Heart left ventricle (tissue), 16 donors: Measurements from ENCODE around the gene EMD. TPM values are rescaled to one million over a fixed set of nuclear protein-coding genes. Genes with fewer than 3 reads are reported as not detected.
A peak's percentile ranks its signal among the peaks of the same experiment; 100 is the strongest.
"Not testable (repeated sequence)": the region's sequence is repeated elsewhere in the genome, so short reads cannot be mapped to it uniquely, and the experiment has no call there.

ENCODE experiments used
- ATAC-seq, 4 donors: fragments of 200-7000 bp; cut with Tn5 transposase; one replicate each; pipeline ENCODE4 v1.9.1; 2020 to 2022; ENCODE audit warnings: moderate library complexity in 4 of 4, mild to moderate bottlenecking in 3 of 4, moderate number of reproducible peaks in 1 of 4
- DNase-seq, 5 donors: peaks; one replicate each; pipeline ENCODE4 v3.0.0-alpha.2; 2020
- H3K27ac ChIP-seq, 12 donors: fragments of 200-600 bp; sonication (generic) in 4 of 12; one replicate each; pipeline versions ENCODE4 v1.5.0 to v1.8.0; 2016 to 2022; ENCODE audit warnings: mild to moderate bottlenecking in 2 of 12
- H3K27me3 ChIP-seq, 9 donors: fragments of 200-600 bp; sonication (generic) in 2 of 9; one replicate each; pipeline versions ENCODE4 v1.5.1 to v1.8.0; 2016 to 2022; ENCODE audit warnings: mild to moderate bottlenecking in 3 of 9
- H3K36me3 ChIP-seq, 9 donors: fragments of 200-600 bp; sonication (generic) in 2 of 9; one replicate each; pipeline versions ENCODE4 v1.5.0 to v1.8.0; 2018 to 2022; ENCODE audit warnings: mild to moderate bottlenecking in 2 of 9
- H3K4me1 ChIP-seq, 12 donors: fragments of 200-600 bp; sonication (generic) in 4 of 12; one replicate each; pipeline versions ENCODE4 v1.5.0 to v1.8.0; 2016 to 2022; ENCODE audit warnings: mild to moderate bottlenecking in 3 of 12
- H3K4me3 ChIP-seq, 12 donors: fragments of 200-600 bp; sonication (generic) in 4 of 12; one replicate each; pipeline versions ENCODE4 v1.5.0 to v1.8.0; 2017 to 2022; ENCODE audit warnings: mild to moderate bottlenecking in 9 of 12, moderate library complexity in 4 of 12
- H3K9me3 ChIP-seq, 12 donors: fragments of 200-600 bp; sonication (generic) in 4 of 12; one replicate each; pipeline versions ENCODE4 v1.5.0 to v1.8.0; 2016 to 2022; ENCODE audit warnings: mild to moderate bottlenecking in 1 of 12
- CTCF ChIP-seq, 12 donors: fragments of 200-600 bp; sonication (generic) in 4 of 12; IDR thresholded peaks; one replicate each; pipeline versions ENCODE4 v1.5.0 to v1.8.0; 2018 to 2022; ENCODE audit warnings: antibody characterized with exemption in 12 of 12, mild to moderate bottlenecking in 5 of 12
- POLR2A ChIP-seq, 2 donors: fragments of 450-650 bp; IDR thresholded peaks; one replicate each; pipeline ENCODE4 v1.6.1; 2017; ENCODE audit warnings: antibody characterized with exemption in 2 of 2, mild to moderate bottlenecking in 2 of 2, moderate library complexity in 2 of 2
- whole genome bisulfite sequencing, 4 donors: extraction: QIAGEN DNeasy Blood & Tissue Kit in 2 of 4; methylation state at CpG; one replicate each; pipeline versions ENCODE4 v1.1.5 to v1.1.7; 2013 to 2018; 5-methylcytosine and 5-hydroxymethylcytosine counted together
- intact Hi-C, 10 donors: fragments of 100-400 bp; cut with DNase I; formaldehyde crosslinking; loops; one replicate each; pipeline versions ENCODE4 v1.11.1 to v1.14.2; 2022
- polyA plus RNA-seq, 2 donors: library from polyadenylated mRNA; stranded (reverse); fragments of 200-250 nt; gene quantifications; one replicate each; pipeline ENCODE4 v1.2.3, GENCODE V29; 2013
- total RNA-seq, 9 donors: library from RNA; depleted of rRNA in 2 of 9; stranded (reverse); fragments of >200 nt in 2 of 9; fragmentation: NEBNext Ultra II Directional in 3 of 9; extraction: Animal tissue kit (Norgen Biotek cat#: 25700) in 3 of 9; gene quantifications; one replicate each; pipeline versions ENCODE4 v1.1.0 to v1.2.4, GENCODE V29; 2016 to 2023
- donor health status: ischemic (EF 13 %, LVEDD 7.1; RV severe dilation, severe dysfunction).
- donor health status: healthy with polysubstance abuse.
- donor health status: DM: no; HTN: yes; CAD: no.
- donor health status: DM: no; HTN: no; CAD: no.
- donor health status: ischemic (EF 25% LVEDD 6.9; RV normal size, moderate dysfunction).
- donor health status: ischemic (EF 25% LVEDD 5.7; RV mildly dilated, moderate dysfunction).
- donor health status: healthy.
- donor health status: DM: yes; HTN: yes; CAD: no.
- donor health status: ischemic (EF 35%, LVEDD 5.7; RV mildly dilated, moderate dysfunction).
- donor health status: nonischemic (EF 11% LVEDD 7.7; RV severe dilation, severe dysfunction).
- donor health status: DM: yes; HTN: yes; CAD: no.
- donor health status: PGD.
- donor health status: ischemic (EF 29% LVEDD 5.4; RV normal size, mild dysfunction).
- donor health status: nonischemic (EF 23%, LVEDD 6.1; RV moderate dilation, normal function).

The EMD gene
- total and polyA plus RNA-seq, 11 donors, result 37.6 to 152 (median 53.8) TPM

- Histone ChIP-seq H3K9me3 (no peaks in the 10 kb centered on the region), H3K36me3 (no peaks in the 10 kb centered on the region), H3K27me3 (peaks cover 0 to 5% (median 0%) of the 10 kb centered on the region in 9 donors), H3K4me3 (no peak overlapping the region), H3K4me1 (peaks cover 0 to 10% (median 0%) of the 10 kb centered on the region in 12 donors), H3K27ac (peak overlapping the region in 1 of 12 donors; percentile 58)
- WGBS, 4 donors, result 58 to 78% (median 76%) methylated on average over 6 of the region's 6 CpGs
- DNase-seq, result peak in 1 of 5 donors; percentile 20
- intact Hi-C loops, result no loop called here
- no peak for ATAC-seq
- TF ChIP-seq POLR2A (IDR thresholded peaks at IDR 0.05) (no peak), CTCF (IDR thresholded peaks at IDR 0.05) (no peak)
Observed at GRCh38 chrX:154333837-154334271, 45.2 kb upstream of the EMD start.

GRCh38 chrX:154334496-154334895 lies 44.6 kb upstream of the EMD start:
- 76 to 83% (median 79%) methylated on average over 10 of the region's 10 CpGs for WGBS, 4 donors
- Histone ChIP-seq H3K9me3 (no peaks in the 10 kb centered on the region), H3K27ac (no peak overlapping the region), H3K4me3 (no peak overlapping the region), H3K36me3 (no peaks in the 10 kb centered on the region), H3K4me1 (peaks cover 0 to 10% (median 0%) of the 10 kb centered on the region in 12 donors), H3K27me3 (peaks cover 0 to 5% (median 0%) of the 10 kb centered on the region in 9 donors)
- ATAC-seq (no peak), DNase-seq (peak in 1 of 5 donors; percentile 1)
- intact Hi-C loops, result no loop called here
- no peak for TF ChIP-seq POLR2A (IDR thresholded peaks at IDR 0.05)
- TF ChIP-seq CTCF (IDR thresholded peaks at IDR 0.05), result no peak

- H3K27me3 ChIP-seq, H3K9me3 ChIP-seq, H3K36me3 ChIP-seq, H3K4me1 ChIP-seq, intact Hi-C loops, DNase-seq: not testable (repeated sequence)
- peak overlapping the region in 4 of 12 donors; percentile 37 to 40 (median 38) for H3K4me3 ChIP-seq
- peak; percentile 85 to 91 (median 88) for ATAC-seq
- 0% methylated on average over 13 to 17 of the region's 115 CpGs; no CpG with 5 or more reads in 2 of the 4 donors for WGBS, 4 donors
- H3K27ac ChIP-seq, result peak overlapping the region in 6 of 12 donors; percentile 46 to 71 (median 64)
Observed at GRCh38 chrX:154341399-154342298, 37.4 kb upstream of the EMD start.

- H3K4me3 ChIP-seq, intact Hi-C loops, DNase-seq, H3K4me1 ChIP-seq, H3K36me3 ChIP-seq, H3K9me3 ChIP-seq, H3K27ac ChIP-seq, H3K27me3 ChIP-seq: not testable (repeated sequence)
- peak in 2 of 4 donors; percentile 1 to 9 for ATAC-seq
- no CpG with 5 or more reads among the region's 16 CpGs for WGBS, 4 donors
Observed at GRCh38 chrX:154343063-154343462, 36.0 kb upstream of the EMD start.

- peak; percentile 8 to 44 (median 31) for ATAC-seq
- intact Hi-C loops, H3K4me1 ChIP-seq, H3K4me3 ChIP-seq, H3K36me3 ChIP-seq, H3K9me3 ChIP-seq, H3K27ac ChIP-seq, DNase-seq, H3K27me3 ChIP-seq: not testable (repeated sequence)
- no CpG with 5 or more reads among the region's 20 CpGs for WGBS, 4 donors
Observed at GRCh38 chrX:154343620-154344019, 35.5 kb upstream of the EMD start.
